ENCODE results near the gene VGLL4.
"Not testable (repeated sequence)": the region's sequence is repeated elsewhere in the genome, so short reads cannot be mapped to it uniquely, and the experiment has no call there.

The VGLL4 gene

DNA sequence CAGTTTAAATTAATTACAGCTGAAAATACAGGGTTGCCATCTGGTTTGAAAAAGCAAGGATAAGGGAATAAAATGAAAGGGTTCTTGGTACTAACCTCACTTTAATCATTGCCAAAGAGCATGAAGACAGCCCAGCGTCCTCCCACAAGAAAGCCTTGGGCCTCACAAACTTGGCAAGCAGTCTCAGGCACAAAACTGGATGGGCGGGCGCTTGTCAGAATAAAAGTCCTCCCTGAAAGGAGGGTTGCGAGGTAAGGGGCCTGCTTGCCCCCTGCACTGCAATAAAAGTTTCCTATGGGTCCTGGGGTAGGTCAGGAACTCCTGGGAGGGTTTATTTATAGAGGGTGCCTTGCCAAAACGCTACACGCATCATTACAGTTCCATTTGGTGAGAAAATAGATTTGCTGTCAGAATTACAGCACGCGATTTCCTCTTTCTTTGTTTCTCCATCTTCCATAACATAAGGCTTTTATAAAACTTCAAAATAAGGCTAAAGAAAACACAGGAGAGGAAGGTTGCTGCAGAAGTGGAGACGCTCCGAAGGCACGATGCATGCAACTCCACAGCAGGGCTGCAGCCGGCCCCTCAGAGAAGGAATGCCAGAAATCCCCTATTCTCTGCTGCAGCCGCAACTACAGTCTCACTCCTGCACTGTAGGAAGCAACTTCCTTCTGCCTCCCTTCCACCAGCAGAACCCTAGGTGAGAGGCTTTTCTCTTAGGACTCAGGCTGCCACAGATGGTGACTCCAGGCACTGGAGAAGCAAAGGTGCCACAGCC is 61.3 kb downstream of the VGLL4 start:
- peak; percentile 80 for DNase-seq

DNA sequence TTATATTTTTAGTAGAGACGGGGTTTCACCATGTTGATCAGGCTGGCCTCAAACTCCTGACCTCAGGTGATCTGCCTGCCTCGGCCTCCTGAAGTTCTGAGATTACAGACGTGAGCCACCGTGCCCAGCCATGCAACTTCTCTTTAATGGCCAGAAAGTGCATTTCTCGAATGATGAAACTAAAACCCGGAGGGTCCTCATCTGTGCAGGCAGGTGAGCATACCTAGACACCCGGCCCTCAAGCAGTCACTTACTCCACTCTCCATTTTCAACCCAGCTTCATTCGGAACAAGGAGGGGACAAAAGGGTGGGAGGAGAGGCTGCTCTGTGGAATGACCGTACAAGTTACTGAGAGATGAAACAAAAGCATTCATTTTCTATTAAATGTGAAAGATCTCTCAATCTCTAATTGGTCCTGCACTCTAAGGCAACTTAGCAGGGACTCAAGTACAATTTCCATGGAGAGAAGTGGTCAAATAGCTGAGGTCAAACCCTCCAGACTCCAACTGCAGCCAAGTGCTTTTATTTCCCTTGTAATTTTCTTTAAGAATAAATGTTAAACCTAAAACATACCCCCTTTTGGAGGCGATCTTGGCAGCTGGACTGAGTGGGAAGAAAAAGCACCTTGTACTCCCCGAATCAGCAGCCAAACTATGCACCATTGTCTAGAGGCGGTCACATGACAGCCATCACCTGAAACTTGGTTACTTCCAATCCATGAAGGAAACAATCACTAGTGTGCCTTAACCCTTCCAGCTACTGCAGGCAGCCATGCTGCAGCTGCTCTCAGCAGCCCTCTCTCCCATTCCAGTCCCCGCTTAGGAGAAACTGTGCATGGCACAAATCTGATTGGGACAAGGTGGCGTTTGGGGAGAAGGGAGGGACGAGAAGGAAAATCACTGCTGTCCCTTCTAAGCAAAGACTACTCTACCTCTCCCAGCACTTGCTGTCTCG is 62.2 kb downstream of the VGLL4 start:
- peak; percentile 50 for DNase-seq

DNA sequence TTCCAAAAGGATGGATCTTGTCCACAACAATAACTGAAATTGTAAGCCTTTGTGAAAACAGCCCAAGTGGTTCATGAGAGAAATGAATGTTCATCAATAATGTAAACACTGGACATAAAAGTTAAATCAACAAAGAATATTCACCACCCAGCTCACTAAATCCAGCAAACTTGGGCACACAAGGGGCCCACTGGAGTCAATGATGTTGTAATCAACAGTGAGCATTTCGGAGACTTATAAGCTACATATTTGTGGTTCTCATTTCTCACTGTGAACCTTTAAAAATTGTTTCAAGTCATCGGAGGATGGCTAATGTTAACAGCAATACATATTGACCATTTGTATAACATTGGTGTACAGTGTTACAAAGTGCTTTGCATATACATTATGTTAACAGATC is 63.1 kb downstream of the VGLL4 start:
- DNase-seq, result no peak

DNA sequence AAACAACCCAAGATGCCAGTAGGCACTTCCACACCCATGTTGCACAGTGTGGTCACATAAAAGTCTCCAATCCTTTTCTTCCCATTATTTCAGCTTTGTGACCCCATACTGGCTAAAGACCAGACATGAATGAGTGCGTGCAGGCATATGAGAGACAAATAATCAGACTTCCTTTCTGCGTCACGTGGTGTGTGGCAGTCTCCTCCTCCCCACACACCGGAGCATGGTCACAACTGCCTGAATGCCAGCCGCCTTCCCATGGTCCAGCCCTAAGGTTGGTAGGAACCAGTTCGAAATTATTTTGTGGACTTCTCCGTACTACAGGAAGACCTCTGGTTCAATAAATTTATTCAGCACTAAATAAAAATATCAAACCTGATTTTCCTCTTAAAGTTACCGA is 65.5 kb downstream of the VGLL4 start:
- DNase-seq, result peak; percentile 7

DNA sequence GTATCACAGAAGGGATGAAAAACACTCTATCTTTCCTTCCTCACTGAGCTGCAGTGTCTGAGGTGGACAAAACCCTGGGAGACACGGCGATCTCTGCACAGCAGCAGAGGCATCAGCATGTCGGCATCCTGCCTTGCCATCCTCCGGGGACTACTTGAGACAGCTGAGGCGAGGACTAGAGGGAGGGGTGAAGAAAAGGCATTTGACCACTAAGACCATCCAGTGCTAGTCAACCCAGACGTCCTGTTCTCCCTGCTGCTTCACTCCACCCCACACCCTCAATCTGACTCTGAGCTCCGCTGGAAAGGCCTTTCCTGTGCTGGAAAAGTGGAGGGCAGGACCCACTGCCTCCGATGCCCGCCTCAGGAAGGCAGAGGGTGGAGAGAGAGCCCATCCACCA is 67.3 kb downstream of the VGLL4 start:
- DNase-seq, result no peak

DNA sequence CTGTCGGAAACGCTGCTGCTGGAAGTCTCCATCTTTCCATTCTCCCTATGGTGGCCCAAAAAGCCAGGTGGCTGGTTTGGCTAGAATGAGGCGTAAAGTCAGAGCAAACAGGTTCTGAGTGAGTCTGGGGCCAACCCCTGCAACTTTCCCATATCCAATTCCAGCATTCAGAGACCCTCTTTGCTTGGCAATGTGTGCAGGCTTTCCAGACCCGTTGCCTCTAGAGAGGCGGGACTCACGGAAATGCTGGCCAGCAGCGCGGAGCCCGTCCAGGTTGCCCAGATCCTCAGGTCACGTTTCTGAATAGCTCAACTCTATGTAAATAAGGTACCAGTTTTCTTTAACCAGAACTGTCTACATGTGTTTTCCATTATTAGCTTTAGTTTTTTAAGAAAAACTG is 68.0 kb downstream of the VGLL4 start:
- no peak for DNase-seq

DNA sequence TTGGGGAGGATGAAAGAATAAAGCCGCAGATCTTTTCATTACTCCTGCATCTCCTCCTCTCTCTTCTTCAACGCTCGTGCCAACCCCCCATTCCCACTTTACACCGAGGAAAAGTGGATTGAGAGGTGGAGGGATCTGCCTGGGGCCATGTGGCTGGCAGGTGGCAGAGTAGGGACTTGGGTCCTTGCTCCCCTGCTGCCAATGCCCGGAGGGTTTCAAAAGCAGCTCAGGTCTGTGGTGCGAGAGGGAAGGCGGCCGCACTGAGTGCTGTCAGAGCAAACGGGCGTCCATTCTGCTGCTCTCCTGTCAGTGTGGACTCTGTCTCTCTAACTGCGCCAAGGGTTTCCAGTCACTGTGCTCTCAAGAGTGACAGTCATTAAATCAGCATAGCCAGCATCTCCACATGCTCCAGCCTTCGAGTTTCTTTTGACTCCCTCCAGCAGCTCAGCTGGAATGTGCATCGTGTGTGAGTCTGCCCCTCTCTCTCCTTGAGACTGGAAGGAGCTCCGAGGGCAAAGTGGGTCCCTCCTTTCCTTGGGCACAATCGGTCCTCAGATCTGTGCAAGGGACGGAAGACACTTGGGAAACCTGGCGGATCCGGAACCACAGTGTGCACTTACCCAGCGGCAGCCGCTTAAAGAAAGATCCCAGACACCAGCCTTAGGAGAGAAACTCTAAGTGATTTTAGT is 68.6 kb downstream of the VGLL4 start:
- DNase-seq, result peak; percentile 43

DNA sequence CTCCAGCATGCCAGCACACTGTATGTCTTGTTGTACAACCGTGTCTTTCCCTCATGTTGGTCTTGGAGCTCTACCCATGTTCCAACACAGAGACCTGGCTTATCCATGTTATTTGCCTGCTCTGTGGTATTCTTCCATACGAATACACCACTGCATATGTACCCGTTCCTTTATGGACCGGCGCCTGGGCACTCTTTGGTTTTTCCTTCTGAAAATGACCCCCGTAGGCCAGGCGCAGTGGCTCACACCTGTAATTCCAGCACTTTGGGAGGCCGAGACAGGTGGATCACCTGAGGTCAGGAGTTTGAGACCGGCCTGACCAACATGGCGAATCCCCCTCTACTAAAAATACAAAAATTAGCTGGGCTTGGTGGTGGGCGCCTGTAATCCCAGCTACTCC is 71.1 kb downstream of the VGLL4 start:
- not testable (repeated sequence) for DNase-seq

DNA sequence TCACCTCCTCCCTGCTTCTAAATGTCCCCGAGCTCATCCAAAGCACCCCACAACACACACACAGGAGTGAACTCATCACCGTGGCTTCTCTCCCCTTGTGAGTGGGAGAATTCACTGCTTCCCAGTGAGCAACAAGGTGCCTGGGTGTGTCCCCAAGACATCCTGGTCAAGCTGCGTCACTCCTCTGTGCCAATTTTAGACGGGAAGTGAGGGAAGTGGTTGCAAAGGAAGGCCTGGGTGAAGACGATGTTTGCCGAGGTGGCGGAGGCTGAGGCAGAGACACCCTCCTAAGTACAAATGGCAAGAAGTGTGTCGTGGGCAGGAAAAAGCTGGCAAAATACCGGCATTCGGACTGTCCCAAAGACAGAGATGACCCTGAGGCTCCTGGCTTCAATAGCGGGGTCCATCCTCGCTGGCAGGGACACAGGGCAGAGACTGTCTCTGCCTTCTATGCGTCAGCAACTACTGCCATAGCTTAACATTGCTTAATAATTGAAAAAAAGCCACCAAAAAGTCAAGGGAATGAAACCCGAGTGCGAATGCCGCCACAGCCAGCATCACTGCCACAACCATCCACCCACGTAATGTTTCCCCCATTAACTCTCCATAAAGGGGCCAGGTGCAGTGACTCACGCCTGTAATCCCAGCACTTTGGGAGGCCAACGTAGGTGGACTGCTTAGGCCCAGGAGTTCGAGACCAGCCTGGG is 72.8 kb downstream of the VGLL4 start:
- no peak for DNase-seq

DNA sequence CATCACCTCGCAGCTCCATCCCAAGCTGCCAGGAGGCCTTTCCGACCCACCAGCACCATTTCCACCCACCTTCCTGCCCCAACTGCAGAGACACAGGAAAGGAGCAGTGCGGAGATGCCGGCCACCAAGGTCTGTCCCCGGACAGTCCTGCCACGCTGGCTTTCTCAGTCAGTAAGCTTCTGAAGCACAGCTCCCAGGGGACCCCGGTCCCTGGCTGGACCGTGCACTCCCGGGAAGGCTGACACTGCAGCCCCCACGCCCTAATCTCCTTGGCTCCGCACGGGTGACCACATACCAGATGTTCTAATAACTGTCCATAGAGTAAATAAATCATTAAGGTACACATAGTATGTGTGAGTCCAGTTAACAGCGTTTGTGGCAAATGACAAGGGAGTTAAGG is 73.5 kb downstream of the VGLL4 start:
- peak; percentile 43 for DNase-seq

DNA sequence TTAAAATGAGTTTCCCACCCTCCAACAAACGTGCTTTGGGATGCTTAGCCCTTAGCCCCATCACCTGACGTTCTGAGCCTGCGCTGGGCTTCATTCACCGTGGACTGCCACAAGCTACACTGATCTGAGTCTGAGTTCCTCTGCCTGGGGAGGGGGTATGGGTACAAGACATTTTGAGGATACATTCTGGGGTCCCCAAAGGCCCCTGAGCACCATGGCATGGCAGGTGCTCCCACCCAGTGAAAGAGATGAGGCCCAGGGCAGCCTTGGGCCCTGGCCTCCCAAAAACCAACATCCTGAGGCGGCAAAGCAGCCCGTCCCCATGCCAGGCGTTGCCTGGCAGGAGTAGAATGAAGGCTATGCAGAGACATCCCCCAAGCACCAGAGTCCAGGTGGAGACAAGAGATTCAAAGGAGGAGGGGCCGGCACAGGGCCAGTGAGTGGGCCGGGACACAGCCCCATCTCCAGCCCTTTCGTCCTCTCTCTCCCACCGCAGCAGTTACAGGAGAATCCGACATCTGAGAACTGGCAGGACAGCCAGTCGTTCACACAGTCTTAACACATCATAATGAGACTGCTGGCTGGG is 74.5 kb downstream of the VGLL4 start:
- peak; percentile 49 for DNase-seq

DNA sequence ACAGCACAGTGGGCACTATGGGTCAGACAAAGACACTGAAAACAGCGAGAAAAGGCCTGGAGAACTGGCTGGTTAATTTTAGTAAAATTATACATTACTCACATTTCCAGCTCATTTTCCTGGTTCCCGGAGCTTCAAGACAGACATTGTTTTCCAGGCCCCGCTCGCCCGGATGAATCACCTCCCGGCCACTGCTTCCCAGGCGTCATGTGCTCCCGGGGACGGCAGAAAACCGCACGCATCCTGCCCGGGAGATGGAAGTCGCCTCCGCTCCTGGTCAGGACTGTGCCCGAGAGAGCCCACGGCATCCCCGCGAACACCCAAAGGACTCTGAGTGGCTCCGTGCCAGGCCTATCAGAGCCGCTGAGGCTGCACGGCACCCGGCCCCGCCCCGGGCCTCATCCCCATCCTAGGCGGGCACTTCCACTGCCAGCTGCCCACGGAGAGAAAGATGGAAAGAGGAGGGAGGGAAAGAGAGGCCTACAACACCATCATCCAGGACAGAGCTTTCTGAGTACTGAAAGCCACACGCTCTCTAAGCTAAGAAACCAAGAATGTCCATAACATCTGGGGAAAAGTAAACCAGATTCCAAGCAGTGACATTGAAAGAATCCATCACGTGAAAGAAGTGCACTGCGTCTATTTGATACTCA is 75.1 kb downstream of the VGLL4 start:
- peak; percentile 83 for DNase-seq

DNA sequence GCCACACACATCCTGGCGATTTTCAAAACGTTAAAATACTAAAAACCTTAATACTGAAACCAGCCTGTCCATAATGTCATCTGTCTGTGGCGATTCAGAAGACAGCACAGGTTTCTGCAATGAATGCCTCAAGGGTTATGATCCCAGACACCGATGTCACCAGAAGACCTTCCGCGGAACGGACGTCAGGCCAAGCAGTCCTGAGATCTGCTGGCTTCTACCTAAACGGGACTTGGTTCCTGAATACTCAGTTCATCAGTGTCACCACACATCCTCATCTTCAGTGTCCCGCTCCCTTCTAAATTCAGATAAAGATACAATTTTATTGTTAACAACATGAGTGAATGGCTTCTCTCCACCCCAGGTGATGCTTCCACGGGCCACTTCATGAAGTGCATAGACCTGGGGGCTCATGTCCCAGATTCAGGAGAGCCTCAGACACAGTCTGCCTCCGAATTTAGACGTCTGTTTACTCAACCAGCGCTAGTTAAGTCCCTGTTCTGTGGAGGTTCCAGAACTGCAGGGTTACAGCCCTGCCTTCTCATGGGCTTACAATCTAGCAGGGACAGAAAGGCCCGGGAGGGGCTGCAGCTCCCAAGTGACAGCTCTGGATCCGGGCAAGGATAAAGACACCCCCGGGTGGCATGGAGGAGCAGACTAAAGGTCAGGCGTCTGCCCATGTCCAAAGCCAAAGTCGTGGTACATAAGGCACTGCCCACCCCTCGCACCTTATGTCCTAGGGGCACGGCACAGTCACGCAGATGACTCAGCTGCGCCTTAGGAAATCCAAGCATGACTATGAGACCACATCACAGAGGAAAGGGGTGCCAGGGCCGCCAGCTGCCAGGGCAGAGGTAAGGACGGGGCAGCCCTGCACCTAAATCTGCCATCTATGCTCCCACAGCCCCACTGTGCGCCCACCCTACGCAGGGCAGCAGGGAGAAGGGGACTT is 75.9 kb downstream of the VGLL4 start:
- peak; percentile 56 for DNase-seq

DNA sequence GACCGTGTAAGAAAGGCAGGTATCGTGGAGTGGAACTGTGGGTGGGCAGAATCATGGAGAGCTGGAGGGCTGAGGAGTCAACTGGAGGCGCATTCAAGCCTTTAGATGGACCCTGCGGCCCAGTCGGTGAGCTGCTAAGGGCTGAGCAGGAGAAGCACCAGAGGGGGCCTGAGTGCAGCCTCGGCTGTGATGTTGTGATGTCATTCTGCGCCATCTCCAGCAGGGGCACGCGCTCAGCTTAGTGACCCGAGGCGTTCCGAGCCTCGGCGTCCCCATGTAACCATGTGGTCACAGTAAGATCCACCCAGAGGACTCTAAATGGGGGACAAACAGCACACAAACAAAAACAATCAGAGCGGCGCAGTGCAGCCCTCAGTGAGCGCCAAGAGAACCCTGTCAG is 76.8 kb downstream of the VGLL4 start:
- peak; percentile 55 for DNase-seq

DNA sequence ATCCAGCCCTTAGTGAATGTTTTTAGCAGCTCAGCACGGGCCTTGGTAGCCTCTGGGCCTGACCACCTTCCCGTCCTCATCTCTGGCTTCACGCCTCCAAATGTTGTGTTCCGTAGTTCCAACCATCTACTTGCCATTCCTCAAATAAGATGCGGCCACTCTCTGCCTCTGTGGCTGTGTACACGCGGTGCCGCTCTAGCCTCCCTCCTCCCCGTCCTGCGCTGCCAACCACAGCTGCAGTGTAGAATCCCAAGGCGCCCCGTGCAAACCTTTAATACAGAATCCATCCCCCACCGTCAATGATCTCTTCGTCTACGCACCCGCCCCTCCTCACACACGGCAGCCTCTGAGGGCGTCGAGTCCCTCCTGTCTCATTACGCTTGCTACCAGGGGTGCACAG is 77.2 kb downstream of the VGLL4 start:
- no peak for DNase-seq

DNA sequence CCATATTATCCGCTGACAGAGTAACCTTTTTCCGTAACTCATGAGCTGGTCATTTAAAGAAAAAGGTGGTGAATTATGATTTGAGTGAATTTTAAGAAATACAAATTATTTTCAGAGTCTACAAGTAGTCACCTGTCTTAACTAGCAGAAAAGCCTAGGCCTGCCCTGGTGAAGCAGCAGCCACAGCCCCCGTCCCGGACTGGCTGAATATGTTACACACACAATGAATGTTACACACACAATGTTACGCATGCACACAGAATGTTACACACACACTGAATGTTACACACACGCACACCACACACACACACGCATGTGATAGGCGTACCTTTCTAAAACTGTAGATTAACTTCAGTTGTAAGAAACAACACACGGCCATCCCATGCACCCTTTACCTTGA is 77.8 kb downstream of the VGLL4 start:
- DNase-seq, result no peak

DNA sequence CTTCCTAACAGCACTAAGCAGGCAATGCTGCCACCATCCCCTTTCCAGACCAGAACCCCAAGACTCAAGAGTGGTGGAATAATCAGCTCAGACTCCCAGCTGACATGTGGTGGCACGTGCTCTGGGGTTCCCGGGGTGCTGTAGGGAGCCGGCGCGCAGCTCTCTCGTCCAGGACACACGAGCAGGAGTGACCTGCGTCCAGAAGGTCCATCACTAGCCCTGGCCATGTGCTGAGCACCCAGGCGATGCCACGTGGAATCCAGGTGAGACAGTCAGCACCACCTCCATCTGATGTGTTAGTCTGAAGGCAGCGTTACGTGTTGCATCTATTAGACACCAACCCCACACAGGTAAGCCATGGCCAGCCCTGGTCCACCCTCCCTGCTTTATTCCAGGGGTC is 78.2 kb downstream of the VGLL4 start:
- peak; percentile 44 for DNase-seq

DNA sequence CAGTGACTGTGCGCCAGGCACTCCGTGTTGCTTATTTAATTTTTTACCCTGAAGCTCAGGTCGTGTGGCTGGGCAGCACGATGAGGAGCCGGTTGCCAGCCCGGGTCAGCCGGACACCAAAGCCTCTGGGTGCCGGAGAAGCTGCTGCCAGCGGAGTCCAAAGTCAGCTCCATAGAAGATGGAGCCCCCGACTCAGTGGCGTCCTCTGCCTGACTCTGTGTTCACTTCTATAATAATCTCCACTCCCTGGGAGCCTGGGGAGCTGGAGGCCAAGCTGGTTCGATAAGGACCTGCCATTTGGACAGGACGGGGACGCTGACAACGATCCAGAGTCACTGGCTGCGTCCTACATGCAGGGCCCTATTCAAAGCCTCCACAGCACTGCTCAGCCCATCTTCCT is 78.6 kb downstream of the VGLL4 start:
- peak; percentile 45 for DNase-seq

DNA sequence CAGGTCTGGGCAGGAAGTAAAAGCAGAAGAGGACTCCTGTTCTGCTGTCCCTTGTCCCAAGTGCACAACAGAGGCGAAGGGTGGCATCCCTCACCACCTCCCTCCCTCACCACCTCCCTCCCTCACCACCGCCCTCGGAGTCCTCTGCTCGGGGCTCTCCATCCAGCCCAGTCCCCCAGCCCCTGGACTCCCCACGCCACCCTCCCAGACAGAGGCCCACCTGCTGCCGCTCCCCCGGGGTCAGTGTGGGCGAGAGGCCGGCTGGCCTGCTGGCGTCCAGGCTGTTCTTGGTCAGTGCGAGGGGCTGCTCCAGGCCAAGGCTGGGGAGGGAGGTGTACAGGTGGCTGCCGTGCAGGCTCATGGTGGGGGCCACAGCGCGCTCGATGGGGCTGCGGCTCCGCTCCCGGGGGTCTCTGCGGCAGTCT is 79.1 kb downstream of the VGLL4 start:
- peak; percentile 43 for DNase-seq

DNA sequence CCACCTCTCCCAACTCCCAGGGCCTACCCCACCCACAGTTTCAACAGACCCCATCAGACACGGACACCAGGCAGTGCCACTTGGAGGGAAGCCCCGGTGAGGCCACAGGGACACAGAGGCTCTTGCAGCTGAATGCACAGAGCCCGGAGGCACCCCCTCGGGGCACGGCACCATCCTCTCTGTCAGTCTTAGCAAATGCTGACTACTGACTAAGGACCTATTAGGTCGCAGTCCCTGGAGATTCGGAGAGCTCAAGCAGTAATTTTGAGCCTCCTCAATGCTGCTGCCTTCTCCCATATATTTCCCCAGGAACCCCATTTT is 79.9 kb downstream of the VGLL4 start:
- peak; percentile 54 for DNase-seq

All from islet precursor cell (in vitro differentiated cells).